ENCODE data around the gene P2RY1. TPM values are rescaled to one million over a fixed set of nuclear protein-coding genes. Genes with fewer than 3 reads are reported as not detected.

The P2RY1 gene
- total and polyA plus RNA-seq, 2 experiments from 2014 or later: 15.2 to 59.8 TPM

- H3K27ac Mint-ChIP-seq: no peak overlapping the region; the same call in 1 of the 2 replicates
- H4K20me1 ChIP-seq (replicated peaks; ENCODE audit: insufficient read depth): no peaks in the 10 kb centered on the region
- H3K9me2 ChIP-seq (ENCODE audit: insufficient read depth): no peaks in the 10 kb centered on the region
- ATAC-seq (no peak), DNase-seq (ENCODE audit: low spot score) (no peak)
- H3K36me3 Mint-ChIP-seq (ENCODE audit: low read depth): peaks cover under 1% of the 10 kb centered on the region; the same call in 1 of the 3 replicates
- H3K9me3 Mint-ChIP-seq: peaks cover under 1% of the 10 kb centered on the region; the same call in 1 of the 3 replicates
- no peaks in the 10 kb centered on the region for H3K4me1 Mint-ChIP-seq
- no peaks in the 10 kb centered on the region for H3K4me1 ChIP-seq (ENCODE audit: insufficient read depth)
- H3K4me3 ChIP-seq: no peak overlapping the region
- no peak overlapping the region for H2AFZ ChIP-seq
- H3K27me3 Mint-ChIP-seq (ENCODE audit: insufficient read depth, low read depth, poor library complexity): no peaks in the 10 kb centered on the region
- H3K79me2 ChIP-seq (replicated peaks; ENCODE audit: insufficient read depth): no peaks in the 10 kb centered on the region
- no peaks in the 10 kb centered on the region for H3K36me3 ChIP-seq (ENCODE audit: insufficient read depth)
- no peak overlapping the region for H3K4me2 ChIP-seq
- H3K27me3 ChIP-seq (ENCODE audit: insufficient read depth): no peaks in the 10 kb centered on the region
- H3F3A ChIP-seq (replicated peaks; ENCODE audit: low read depth): no peaks in the 10 kb centered on the region
- H3K27ac ChIP-seq (ENCODE audit: low read depth): no peak overlapping the region
- TF ChIP-seq POLR2AphosphoS5 (IDR thresholded peaks at IDR 0.05; ENCODE audit: low read depth) (no peak), JUNB (IDR thresholded peaks at IDR 0.05; ENCODE audit: unreplicated experiment) (no peak), EZH2 (IDR thresholded peaks at IDR 0.05; ENCODE audit: low read depth, unreplicated experiment) (no peak), REST (IDR thresholded peaks at IDR 0.05; ENCODE audit: unreplicated experiment) (no peak), ETS1 (IDR thresholded peaks at IDR 0.05) (no peak), EZH2phosphoT487 (IDR thresholded peaks at IDR 0.05; ENCODE audit: unreplicated experiment) (no peak), NANOG (IDR thresholded peaks at IDR 0.05; ENCODE audit: borderline replicate concordance) (no peak), STAT1 (IDR thresholded peaks at IDR 0.05; ENCODE audit: unreplicated experiment) (no peak)
- TF ChIP-seq, protein P1, sequence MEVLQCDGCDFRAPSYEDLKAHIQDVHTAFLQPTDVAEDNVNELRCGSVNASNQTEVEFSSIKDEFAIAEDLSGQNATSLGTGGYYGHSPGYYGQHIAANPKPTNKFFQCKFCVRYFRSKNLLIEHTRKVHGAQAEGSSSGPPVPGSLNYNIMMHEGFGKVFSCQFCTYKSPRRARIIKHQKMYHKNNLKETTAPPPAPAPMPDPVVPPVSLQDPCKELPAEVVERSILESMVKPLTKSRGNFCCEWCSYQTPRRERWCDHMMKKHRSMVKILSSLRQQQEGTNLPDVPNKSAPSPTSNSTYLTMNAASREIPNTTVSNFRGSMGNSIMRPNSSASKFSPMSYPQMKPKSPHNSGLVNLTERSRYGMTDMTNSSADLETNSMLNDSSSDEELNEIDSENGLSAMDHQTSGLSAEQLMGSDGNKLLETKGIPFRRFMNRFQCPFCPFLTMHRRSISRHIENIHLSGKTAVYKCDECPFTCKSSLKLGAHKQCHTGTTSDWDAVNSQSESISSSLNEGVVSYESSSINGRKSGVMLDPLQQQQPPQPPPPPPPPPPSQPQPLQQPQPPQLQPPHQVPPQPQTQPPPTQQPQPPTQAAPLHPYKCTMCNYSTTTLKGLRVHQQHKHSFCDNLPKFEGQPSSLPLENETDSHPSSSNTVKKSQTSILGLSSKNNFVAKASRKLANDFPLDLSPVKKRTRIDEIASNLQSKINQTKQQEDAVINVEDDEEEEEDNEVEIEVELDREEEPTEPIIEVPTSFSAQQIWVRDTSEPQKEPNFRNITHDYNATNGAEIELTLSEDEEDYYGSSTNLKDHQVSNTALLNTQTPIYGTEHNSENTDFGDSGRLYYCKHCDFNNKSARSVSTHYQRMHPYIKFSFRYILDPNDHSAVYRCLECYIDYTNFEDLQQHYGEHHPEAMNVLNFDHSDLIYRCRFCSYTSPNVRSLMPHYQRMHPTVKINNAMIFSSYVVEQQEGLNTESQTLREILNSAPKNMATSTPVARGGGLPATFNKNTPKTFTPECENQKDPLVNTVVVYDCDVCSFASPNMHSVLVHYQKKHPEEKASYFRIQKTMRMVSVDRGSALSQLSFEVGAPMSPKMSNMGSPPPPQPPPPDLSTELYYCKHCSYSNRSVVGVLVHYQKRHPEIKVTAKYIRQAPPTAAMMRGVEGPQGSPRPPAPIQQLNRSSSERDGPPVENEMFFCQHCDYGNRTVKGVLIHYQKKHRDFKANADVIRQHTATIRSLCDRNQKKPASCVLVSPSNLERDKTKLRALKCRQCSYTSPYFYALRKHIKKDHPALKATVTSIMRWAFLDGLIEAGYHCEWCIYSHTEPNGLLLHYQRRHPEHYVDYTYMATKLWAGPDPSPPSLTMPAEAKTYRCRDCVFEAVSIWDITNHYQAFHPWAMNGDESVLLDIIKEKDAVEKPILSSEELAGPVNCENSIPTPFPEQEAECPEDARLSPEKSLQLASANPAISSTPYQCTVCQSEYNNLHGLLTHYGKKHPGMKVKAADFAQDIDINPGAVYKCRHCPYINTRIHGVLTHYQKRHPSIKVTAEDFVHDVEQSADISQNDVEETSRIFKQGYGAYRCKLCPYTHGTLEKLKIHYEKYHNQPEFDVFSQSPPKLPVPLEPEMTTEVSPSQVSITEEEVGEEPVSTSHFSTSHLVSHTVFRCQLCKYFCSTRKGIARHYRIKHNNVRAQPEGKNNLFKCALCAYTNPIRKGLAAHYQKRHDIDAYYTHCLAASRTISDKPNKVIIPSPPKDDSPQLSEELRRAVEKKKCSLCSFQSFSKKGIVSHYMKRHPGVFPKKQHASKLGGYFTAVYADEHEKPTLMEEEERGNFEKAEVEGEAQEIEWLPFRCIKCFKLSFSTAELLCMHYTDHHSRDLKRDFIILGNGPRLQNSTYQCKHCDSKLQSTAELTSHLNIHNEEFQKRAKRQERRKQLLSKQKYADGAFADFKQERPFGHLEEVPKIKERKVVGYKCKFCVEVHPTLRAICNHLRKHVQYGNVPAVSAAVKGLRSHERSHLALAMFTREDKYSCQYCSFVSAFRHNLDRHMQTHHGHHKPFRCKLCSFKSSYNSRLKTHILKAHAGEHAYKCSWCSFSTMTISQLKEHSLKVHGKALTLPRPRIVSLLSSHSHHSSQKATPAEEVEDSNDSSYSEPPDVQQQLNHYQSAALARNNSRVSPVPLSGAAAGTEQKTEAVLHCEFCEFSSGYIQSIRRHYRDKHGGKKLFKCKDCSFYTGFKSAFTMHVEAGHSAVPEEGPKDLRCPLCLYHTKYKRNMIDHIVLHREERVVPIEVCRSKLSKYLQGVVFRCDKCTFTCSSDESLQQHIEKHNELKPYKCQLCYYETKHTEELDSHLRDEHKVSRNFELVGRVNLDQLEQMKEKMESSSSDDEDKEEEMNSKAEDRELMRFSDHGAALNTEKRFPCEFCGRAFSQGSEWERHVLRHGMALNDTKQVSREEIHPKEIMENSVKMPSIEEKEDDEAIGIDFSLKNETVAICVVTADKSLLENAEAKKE (CRISPR knock-in tag; IDR thresholded peaks at IDR 0.05): no peak
- no peak overlapping the region for H3K4me3 Mint-ChIP-seq
Measured at GRCh38 chr3:152857082-152857481, 22.2 kb downstream of the P2RY1 start.

Data from GM23338 (cell line).